OCI-LY7 (cell line): Measurements from ENCODE around the gene TST.

Experiments used
- CTCF ChIP-seq: fragments of 200-600 bp; sonication (generic); conservative IDR thresholded peaks from 2 replicates; pipeline ENCODE4 v1.5.1; 2014; ENCODE audit warnings: mild to moderate bottlenecking, antibody characterized with exemption, low read length, moderate library complexity, mixed read lengths
- EZH2phosphoT487 ChIP-seq: fragments of 200-600 bp; sonication (generic); IDR thresholded peaks from 2 replicates; pipeline ENCODE4 v1.6.1; 2018; ENCODE audit warnings: low read depth, borderline replicate concordance, mild to moderate bottlenecking, mixed run types, antibody characterized with exemption, low read length, moderate library complexity, mixed read lengths

GRCh38 chr22:36977401-36977861 is 41.8 kb downstream of the TST start:
- peak; percentile 80 for TF ChIP-seq CTCF
- no peak for TF ChIP-seq EZH2phosphoT487
